K562 (cell line): ENCODE results near the gene MIDN. TPM values are rescaled to one million over a fixed set of nuclear protein-coding genes. Genes with fewer than 3 reads are reported as not detected.

ENCODE experiments used
- CBX5 ChIP-seq: IDR thresholded peaks from 2 replicates; pipeline ENCODE4 v1.6.1; 2014; ENCODE audit warnings: low read depth, borderline replicate concordance
- CREB1 ChIP-seq, 2 experiments: sonication (generic) in 1 of 2; formaldehyde crosslinking in 1 of 2; IDR thresholded peaks; 2 replicates each; pipeline versions ENCODE4 v1.6.1 to v1.8.0; 2012 to 2022; ENCODE audit warnings: inconsistent platforms in 1 of 2, mild to moderate bottlenecking in 1 of 2, missing genetic modification reagents in 1 of 2, moderate library complexity in 1 of 2
- CTBP1 ChIP-seq: fragments of 450-650 bp; IDR thresholded peaks from 2 replicates; pipeline ENCODE4 v1.6.1; 2016; ENCODE audit warnings: borderline replicate concordance
- ETV5 ChIP-seq: sonication (generic); formaldehyde crosslinking; IDR thresholded peaks from 2 replicates; pipeline ENCODE4 v1.4.0; 2020; ENCODE audit warnings: low read depth, mild to moderate bottlenecking, missing genetic modification reagents
- ETV6 ChIP-seq, 3 experiments: fragments of 150-350 bp in 1 of 3; sonication (generic) in 1 of 3; formaldehyde crosslinking in 1 of 3; IDR thresholded peaks; 2 replicates each; pipeline versions ENCODE4 v1.6.1 to v1.8.0; 2014 to 2022; ENCODE audit warnings: borderline replicate concordance in 2 of 3, low read depth in 2 of 3, antibody characterized with exemption in 1 of 3, low read length in 1 of 3, mild to moderate bottlenecking in 1 of 3, missing genetic modification reagents in 1 of 3
- HMG20B ChIP-seq: fragments of 250-450 bp; sonication (Bioruptor Pico); IDR thresholded peaks from 2 replicates; pipeline ENCODE4 v1.5.0; 2021; ENCODE audit warnings: mild to moderate bottlenecking
- JUN ChIP-seq, 2 experiments: sonication (generic) in 1 of 2; formaldehyde crosslinking in 1 of 2; IDR thresholded peaks; 2 replicates each; pipeline versions ENCODE4 v1.6.1 to v1.8.0; 2012 to 2022; ENCODE audit warnings: borderline replicate concordance in 2 of 2, mild to moderate bottlenecking in 2 of 2, improper control_type of control experiment in 1 of 2, low read depth in 1 of 2, low read length in 1 of 2, missing genetic modification reagents in 1 of 2
- NEUROD1 ChIP-seq: fragments of 150-350 bp; IDR thresholded peaks from 2 replicates; pipeline ENCODE4 v1.6.1; 2014; ENCODE audit warnings: borderline replicate concordance, low read length, low read depth; ENCODE audit not compliant: partially characterized antibody
- PCBP2 ChIP-seq: fragments of 200-400 bp; formaldehyde crosslinking; IDR thresholded peaks from 2 replicates; pipeline ENCODE4 v1.6.1; 2018; ENCODE audit warnings: low read length, low read depth, mild to moderate bottlenecking, moderate library complexity; ENCODE audit not compliant: poor library complexity, severe bottlenecking
- RCOR1 ChIP-seq, 2 experiments: IDR thresholded peaks; 2 replicates each; pipeline ENCODE4 v1.6.1; 2012; ENCODE audit warnings: low read depth in 2 of 2, low read length in 2 of 2, borderline replicate concordance in 1 of 2, improper control_type of control experiment in 1 of 2
- YBX1 ChIP-seq: fragments of 450-650 bp; IDR thresholded peaks from 2 replicates; pipeline ENCODE4 v1.7.1; 2016; ENCODE audit warnings: mild to moderate bottlenecking
- ZKSCAN3 ChIP-seq: fragments of 250-450 bp; sonication (Bioruptor Pico); IDR thresholded peaks from 2 replicates; pipeline ENCODE4 v1.4.0; 2020
- ZNF140 ChIP-seq: fragments of 250-450 bp; sonication (Bioruptor Pico); IDR thresholded peaks from 2 replicates; pipeline ENCODE4 v1.8.0; 2021; ENCODE audit warnings: moderate library complexity, mild to moderate bottlenecking, inconsistent platforms
- polyA plus RNA-seq, 8 experiments: library from polyadenylated mRNA; depleted of rRNA in 4 of 8; stranded (reverse) in 5 of 8; unstranded in 3 of 8; fragments of >200 nt; fragmentation: Nextera tagmentation in 2 of 8; fragmentation: Illumina TruSeq in 1 of 8; extraction: Ambion mirVana in 2 of 8; extraction: Trizol in 1 of 8; gene quantifications; 2 replicates each; pipeline versions ENCODE4 v1.2.1 to v1.2.3, GENCODE V29; 2011 to 2014; ENCODE audit warnings: inconsistent platforms in 1 of 8, missing spikeins in 1 of 8
- total RNA-seq, 7 experiments: library from RNA; depleted of rRNA in 6 of 7; stranded (reverse); fragments of >200 nt in 6 of 7; fragmentation: Illumina TruSeq in 2 of 7; extraction: Trizol in 2 of 7; gene quantifications; 2 replicates each; pipeline versions ENCODE4 v1.2.1 to v1.2.3, GENCODE V29; 2011 to 2021; ENCODE audit warnings: low replicate concordance in 1 of 7
- TF ChIP-seq, protein P1 (sequence below): sonication (generic); formaldehyde crosslinking; IDR thresholded peaks from 2 replicates; pipeline ENCODE4 v1.8.0; 2022; ENCODE audit warnings: missing genetic modification reagents, mild to moderate bottlenecking, moderate library complexity, borderline replicate concordance
- TF ChIP-seq, protein P2 (sequence below): fragments of 250-450 bp; sonication (Bioruptor Pico); IDR thresholded peaks from 2 replicates; pipeline ENCODE4 v1.8.0; 2022; ENCODE audit warnings: inconsistent platforms
- TF ChIP-seq, protein P3 (sequence below), 2 experiments: fragments of 150-350 bp in 1 of 2; IDR thresholded peaks; 2 replicates each; pipeline ENCODE4 v1.6.1; 2012 to 2016; ENCODE audit warnings: low read depth in 2 of 2, low read length in 2 of 2, mild to moderate bottlenecking in 1 of 2, moderate library complexity in 1 of 2
- TF ChIP-seq, protein P4 (sequence below), 2 experiments: IDR thresholded peaks; 2 replicates each; pipeline ENCODE4 v1.6.1; 2011; ENCODE audit warnings: borderline replicate concordance in 1 of 2, control low read depth in 1 of 2, low read depth in 1 of 2, low read length in 1 of 2, mild to moderate bottlenecking in 1 of 2, mixed read lengths in 1 of 2, moderate library complexity in 1 of 2; ENCODE audit not compliant: insufficient read depth in 1 of 2, insufficient read length in 1 of 2, poor library complexity in 1 of 2, severe bottlenecking in 1 of 2; ENCODE audit errors: extremely low read depth in 1 of 2

MIDN gene
- total and polyA plus RNA-seq, 9 of the 15 experiments (the other 6 are each of a cell fraction or from before 2014, with no cell fraction given), result 0.17 to 120 (median 10.1) TPM

DNA sequence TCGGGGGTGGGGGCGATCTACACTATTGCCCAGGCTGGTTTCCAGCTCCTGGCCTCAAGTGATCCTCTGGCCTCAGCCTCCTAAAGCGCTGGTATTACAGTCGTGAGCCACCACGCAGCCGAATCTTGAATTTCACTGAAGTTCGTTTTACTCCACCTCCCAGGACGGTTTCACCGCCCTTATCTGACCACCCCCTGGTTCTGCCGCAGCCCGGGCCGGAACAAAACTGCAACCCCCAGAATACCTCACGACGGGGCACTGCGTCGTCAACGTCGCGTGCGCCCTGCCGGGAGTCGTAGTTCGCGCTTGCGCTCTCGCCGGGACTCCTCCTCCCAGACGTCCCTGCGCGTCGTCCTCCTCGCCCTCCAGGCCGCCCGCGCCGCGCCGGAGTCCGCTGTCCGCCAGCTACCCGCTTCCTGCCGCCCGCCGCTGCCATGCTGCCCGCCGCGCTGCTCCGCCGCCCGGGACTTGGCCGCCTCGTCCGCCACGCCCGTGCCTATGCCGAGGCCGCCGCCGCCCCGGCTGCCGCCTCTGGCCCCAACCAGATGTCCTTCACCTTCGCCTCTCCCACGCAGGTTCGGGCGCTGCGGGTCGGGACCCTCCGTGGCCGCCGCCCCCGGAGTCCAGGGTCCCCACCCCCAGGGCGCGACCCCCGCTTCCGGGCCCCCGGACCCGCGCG lies 6.8 kb upstream of the MIDN start, which contains the start of gene ATP5F1D (continued):
- TF ChIP-seq, protein P1, sequence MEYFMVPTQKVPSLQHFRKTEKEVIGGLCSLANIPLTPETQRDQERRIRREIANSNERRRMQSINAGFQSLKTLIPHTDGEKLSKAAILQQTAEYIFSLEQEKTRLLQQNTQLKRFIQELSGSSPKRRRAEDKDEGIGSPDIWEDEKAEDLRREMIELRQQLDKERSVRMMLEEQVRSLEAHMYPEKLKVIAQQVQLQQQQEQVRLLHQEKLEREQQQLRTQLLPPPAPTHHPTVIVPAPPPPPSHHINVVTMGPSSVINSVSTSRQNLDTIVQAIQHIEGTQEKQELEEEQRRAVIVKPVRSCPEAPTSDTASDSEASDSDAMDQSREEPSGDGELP (CRISPR knock-in tag), result peak; percentile 84; the same call in 1 of the 2 replicates
- TF ChIP-seq ZNF140 (CRISPR knock-in tag) (no peak), ETV5 (peak; percentile 17; the same call in 1 of the 2 replicates), CTBP1 (peak; percentile 80; the same call in 1 of the 2 replicates), ETV6 (IDR thresholded peaks at IDR 0.05; ENCODE audit: borderline replicate concordance in 1 of 2, low read depth in 2 of 2, low read length in 1 of 2) (no peak), ETV6 (CRISPR knock-in tag; IDR thresholded peaks at IDR 0.05; ENCODE audit: borderline replicate concordance) (0 out of 2 replicates have a peak, but pooled peaks have one; percentile 3), JUN (IDR thresholded peaks at IDR 0.05; ENCODE audit: borderline replicate concordance, low read depth, low read length) (no peak), JUN (CRISPR knock-in tag; IDR thresholded peaks at IDR 0.05; ENCODE audit: borderline replicate concordance) (no peak), RCOR1 (IDR thresholded peaks at IDR 0.05; ENCODE audit: borderline replicate concordance in 1 of 2, low read depth in 2 of 2, low read length in 2 of 2) (peak in 1 of 2 experiments; percentile 56; a peak in 2 of 4 replicates), YBX1 (no peak), CREB1 (IDR thresholded peaks at IDR 0.05) (peak; percentile 97), CREB1 (CRISPR knock-in tag; IDR thresholded peaks at IDR 0.05) (peak; percentile 97), HMG20B (CRISPR knock-in tag) (no peak), PCBP2 (no peak), NEUROD1 (peak; percentile 44), CBX5 (no peak), ZKSCAN3 (CRISPR knock-in tag) (no peak)
- TF ChIP-seq, protein P2, sequence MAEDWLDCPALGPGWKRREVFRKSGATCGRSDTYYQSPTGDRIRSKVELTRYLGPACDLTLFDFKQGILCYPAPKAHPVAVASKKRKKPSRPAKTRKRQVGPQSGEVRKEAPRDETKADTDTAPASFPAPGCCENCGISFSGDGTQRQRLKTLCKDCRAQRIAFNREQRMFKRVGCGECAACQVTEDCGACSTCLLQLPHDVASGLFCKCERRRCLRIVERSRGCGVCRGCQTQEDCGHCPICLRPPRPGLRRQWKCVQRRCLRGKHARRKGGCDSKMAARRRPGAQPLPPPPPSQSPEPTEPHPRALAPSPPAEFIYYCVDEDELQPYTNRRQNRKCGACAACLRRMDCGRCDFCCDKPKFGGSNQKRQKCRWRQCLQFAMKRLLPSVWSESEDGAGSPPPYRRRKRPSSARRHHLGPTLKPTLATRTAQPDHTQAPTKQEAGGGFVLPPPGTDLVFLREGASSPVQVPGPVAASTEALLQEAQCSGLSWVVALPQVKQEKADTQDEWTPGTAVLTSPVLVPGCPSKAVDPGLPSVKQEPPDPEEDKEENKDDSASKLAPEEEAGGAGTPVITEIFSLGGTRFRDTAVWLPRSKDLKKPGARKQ (CRISPR knock-in tag), result no peak
- TF ChIP-seq, protein P3, sequence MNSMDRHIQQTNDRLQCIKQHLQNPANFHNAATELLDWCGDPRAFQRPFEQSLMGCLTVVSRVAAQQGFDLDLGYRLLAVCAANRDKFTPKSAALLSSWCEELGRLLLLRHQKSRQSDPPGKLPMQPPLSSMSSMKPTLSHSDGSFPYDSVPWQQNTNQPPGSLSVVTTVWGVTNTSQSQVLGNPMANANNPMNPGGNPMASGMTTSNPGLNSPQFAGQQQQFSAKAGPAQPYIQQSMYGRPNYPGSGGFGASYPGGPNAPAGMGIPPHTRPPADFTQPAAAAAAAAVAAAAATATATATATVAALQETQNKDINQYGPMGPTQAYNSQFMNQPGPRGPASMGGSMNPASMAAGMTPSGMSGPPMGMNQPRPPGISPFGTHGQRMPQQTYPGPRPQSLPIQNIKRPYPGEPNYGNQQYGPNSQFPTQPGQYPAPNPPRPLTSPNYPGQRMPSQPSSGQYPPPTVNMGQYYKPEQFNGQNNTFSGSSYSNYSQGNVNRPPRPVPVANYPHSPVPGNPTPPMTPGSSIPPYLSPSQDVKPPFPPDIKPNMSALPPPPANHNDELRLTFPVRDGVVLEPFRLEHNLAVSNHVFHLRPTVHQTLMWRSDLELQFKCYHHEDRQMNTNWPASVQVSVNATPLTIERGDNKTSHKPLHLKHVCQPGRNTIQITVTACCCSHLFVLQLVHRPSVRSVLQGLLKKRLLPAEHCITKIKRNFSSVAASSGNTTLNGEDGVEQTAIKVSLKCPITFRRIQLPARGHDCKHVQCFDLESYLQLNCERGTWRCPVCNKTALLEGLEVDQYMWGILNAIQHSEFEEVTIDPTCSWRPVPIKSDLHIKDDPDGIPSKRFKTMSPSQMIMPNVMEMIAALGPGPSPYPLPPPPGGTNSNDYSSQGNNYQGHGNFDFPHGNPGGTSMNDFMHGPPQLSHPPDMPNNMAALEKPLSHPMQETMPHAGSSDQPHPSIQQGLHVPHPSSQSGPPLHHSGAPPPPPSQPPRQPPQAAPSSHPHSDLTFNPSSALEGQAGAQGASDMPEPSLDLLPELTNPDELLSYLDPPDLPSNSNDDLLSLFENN (IDR thresholded peaks at IDR 0.05; ENCODE audit: low read depth in 2 of 2, low read length in 2 of 2), result 0 out of 4 replicates have a peak, but pooled peaks of 1 of the 2 experiments have one; percentile 26
- TF ChIP-seq, protein P4, sequence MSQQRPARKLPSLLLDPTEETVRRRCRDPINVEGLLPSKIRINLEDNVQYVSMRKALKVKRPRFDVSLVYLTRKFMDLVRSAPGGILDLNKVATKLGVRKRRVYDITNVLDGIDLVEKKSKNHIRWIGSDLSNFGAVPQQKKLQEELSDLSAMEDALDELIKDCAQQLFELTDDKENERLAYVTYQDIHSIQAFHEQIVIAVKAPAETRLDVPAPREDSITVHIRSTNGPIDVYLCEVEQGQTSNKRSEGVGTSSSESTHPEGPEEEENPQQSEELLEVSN (IDR thresholded peaks at IDR 0.05; ENCODE audit: borderline replicate concordance in 1 of 2, extremely low read depth in 1 of 2, insufficient read depth in 1 of 2, insufficient read length in 1 of 2, low read depth in 1 of 2, low read length in 1 of 2, poor library complexity in 1 of 2, severe bottlenecking in 1 of 2), result peak; percentile 36 to 73
